ENCODE measurements around the gene KMT2C.

Gene KMT2C

GRCh38 chr7:152142976-152143595 lies 292.7 kb downstream of the KMT2C start:
- Histone ChIP-seq H2AFZ (ENCODE audit: low read length) (no peak overlapping the region), H3K9ac (ENCODE audit: low read length) (no peak overlapping the region), H3K9me2 (ENCODE audit: low read depth, low read length) (no peaks in the 10 kb centered on the region), H3K9me3 (ENCODE audit: low read length) (no peaks in the 10 kb centered on the region), H3K36me3 (ENCODE audit: insufficient read depth, low read length) (peaks cover 98% of the 10 kb centered on the region), H3K4me2 (ENCODE audit: low read length) (no peak overlapping the region), H3F3A (ENCODE audit: insufficient read depth, low read length) (no peaks in the 10 kb centered on the region), H3K4me1 (ENCODE audit: insufficient read depth, low read length, severe bottlenecking) (no peaks in the 10 kb centered on the region), H3K27me3 (ENCODE audit: insufficient read depth, low read length) (no peaks in the 10 kb centered on the region), H3K27ac (ENCODE audit: low read depth, low read length, poor library complexity, severe bottlenecking) (no peak overlapping the region), H3K4me3 (ENCODE audit: low read depth, low read length, poor library complexity, severe bottlenecking) (no peak overlapping the region), H3K79me2 (ENCODE audit: insufficient read depth, low read length) (no peaks in the 10 kb centered on the region), H4K20me1 (ENCODE audit: insufficient read depth, low read length) (no peaks in the 10 kb centered on the region)
- TF ChIP-seq CTCF (IDR thresholded peaks at IDR 0.05; ENCODE audit: low read length): no peak

- Histone ChIP-seq H2AFZ (ENCODE audit: low read length) (no peak overlapping the region), H3K9ac (ENCODE audit: low read length) (no peak overlapping the region), H3K27me3 (ENCODE audit: insufficient read depth, low read length) (no peaks in the 10 kb centered on the region), H3K4me3 (ENCODE audit: low read depth, low read length, poor library complexity, severe bottlenecking) (no peak overlapping the region), H4K20me1 (ENCODE audit: insufficient read depth, low read length) (no peaks in the 10 kb centered on the region), H3K9me3 (ENCODE audit: low read length) (no peaks in the 10 kb centered on the region), H3K36me3 (ENCODE audit: insufficient read depth, low read length) (peaks cover 99% of the 10 kb centered on the region), H3K4me2 (ENCODE audit: low read length) (no peak overlapping the region), H3K4me1 (ENCODE audit: insufficient read depth, low read length, severe bottlenecking) (no peaks in the 10 kb centered on the region), H3K27ac (ENCODE audit: low read depth, low read length, poor library complexity, severe bottlenecking) (no peak overlapping the region), H3K9me2 (ENCODE audit: low read depth, low read length) (no peaks in the 10 kb centered on the region), H3F3A (ENCODE audit: insufficient read depth, low read length) (no peaks in the 10 kb centered on the region), H3K79me2 (ENCODE audit: insufficient read depth, low read length) (no peaks in the 10 kb centered on the region)
- TF ChIP-seq EZH2 (IDR thresholded peaks at IDR 0.05; ENCODE audit: borderline replicate concordance, low read length): no peak
- no peak for TF ChIP-seq CTCF (IDR thresholded peaks at IDR 0.05; ENCODE audit: low read length)
Observed at GRCh38 chr7:152140560-152140959, 295.2 kb downstream of the KMT2C start.

- H3K4me2 ChIP-seq (ENCODE audit: low read length): no peak overlapping the region
- no peaks in the 10 kb centered on the region for H3K4me1 ChIP-seq (ENCODE audit: insufficient read depth, low read length, severe bottlenecking)
Observed at GRCh38 chr7:152140067-152140466, 295.7 kb downstream of the KMT2C start.

More at GRCh38 chr7:152140067-152140466, 295.7 kb downstream of the KMT2C start:
- Histone ChIP-seq H3K27me3 (ENCODE audit: insufficient read depth, low read length) (no peaks in the 10 kb centered on the region), H3K9ac (ENCODE audit: low read length) (no peak overlapping the region), H3K9me3 (ENCODE audit: low read length) (no peaks in the 10 kb centered on the region), H3K27ac (ENCODE audit: low read depth, low read length, poor library complexity, severe bottlenecking) (no peak overlapping the region), H3K79me2 (ENCODE audit: insufficient read depth, low read length) (no peaks in the 10 kb centered on the region), H2AFZ (ENCODE audit: low read length) (no peak overlapping the region), H4K20me1 (ENCODE audit: insufficient read depth, low read length) (no peaks in the 10 kb centered on the region), H3F3A (ENCODE audit: insufficient read depth, low read length) (no peaks in the 10 kb centered on the region), H3K9me2 (ENCODE audit: low read depth, low read length) (no peaks in the 10 kb centered on the region), H3K4me3 (ENCODE audit: low read depth, low read length, poor library complexity, severe bottlenecking) (no peak overlapping the region), H3K36me3 (ENCODE audit: insufficient read depth, low read length) (peaks cover 99% of the 10 kb centered on the region)
- no peak for TF ChIP-seq EZH2 (IDR thresholded peaks at IDR 0.05; ENCODE audit: borderline replicate concordance, low read length)
- no peak for TF ChIP-seq CTCF (IDR thresholded peaks at IDR 0.05; ENCODE audit: low read length)
